ENCODE data around the gene HOXA10.

Gene HOXA10

DNA sequence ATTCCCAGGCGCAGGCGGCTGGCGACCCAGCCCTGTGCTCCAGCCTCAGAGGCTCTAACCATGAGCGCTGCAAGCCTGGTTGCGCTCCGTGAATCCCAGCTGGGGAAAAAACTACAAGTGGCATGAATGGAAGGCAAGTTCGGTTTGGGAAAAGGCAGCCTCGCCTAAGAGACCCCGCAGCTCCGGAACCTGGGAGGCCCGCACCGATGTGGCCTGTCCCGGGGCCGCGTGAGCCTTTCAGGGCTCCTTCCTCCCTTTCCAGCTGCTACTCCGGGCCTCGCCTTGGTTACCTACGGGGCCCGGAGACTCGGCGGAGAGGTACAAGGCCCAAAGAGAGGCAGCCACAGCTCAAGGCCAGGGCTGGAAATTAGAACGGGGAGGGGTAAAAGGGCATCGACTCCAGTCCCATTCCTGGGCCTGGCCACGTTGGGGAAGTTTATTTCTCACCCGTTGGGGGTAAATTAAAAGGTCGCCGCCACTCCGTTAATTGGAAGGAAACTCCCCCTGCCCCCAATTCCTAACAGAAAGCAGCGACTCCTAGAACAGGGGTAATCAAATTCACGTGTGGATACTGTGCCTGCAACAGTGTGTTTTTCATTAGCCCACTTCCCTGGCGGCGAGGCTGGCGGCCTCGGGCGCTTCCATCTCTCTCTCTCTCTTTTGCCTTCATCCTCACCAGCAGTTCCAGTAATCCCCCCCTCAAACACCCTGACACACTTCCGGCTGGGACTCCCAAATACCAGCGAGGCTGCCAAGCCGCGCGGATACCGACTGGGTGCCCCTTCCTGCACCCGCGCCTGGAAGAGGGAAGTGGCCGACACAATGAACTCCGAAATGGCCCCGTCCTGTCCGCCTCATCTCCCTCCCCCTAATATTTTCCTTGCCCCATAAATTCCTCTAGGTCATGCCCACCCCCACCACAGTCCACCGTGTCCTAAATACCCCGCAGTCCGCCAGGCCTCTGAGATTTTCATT is 7.3 kb downstream of the HOXA10 start:
- DNase-seq (ENCODE audit: low read depth), result no peak

DNA sequence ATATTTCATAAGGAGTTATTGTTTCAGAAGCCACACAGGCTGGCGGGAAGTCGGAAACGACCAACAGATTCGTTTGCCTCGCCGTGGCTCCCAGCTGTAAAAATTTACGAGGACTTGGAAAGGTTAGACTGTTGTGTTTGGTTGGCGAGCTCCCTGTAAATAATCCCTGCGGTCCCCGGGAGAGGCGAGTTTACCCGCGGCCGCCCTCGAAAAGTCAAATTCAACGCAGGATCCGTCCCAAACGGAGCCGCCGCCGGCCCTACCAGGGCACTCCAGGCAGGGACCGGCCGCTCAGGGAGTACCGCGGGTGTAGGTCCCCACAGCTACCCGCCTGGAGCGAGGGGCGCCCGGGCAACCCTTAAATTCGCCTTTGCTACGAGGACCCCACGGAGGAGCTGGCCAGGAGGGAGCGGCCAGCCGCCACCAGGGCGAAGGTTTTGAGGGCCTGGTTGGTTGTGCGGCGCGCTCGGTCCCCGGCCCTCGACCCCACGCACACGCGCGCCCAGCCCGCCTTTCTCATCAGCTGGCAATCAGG is 8.1 kb downstream of the HOXA10 start:
- no peak for DNase-seq (ENCODE audit: low read depth)

DNA sequence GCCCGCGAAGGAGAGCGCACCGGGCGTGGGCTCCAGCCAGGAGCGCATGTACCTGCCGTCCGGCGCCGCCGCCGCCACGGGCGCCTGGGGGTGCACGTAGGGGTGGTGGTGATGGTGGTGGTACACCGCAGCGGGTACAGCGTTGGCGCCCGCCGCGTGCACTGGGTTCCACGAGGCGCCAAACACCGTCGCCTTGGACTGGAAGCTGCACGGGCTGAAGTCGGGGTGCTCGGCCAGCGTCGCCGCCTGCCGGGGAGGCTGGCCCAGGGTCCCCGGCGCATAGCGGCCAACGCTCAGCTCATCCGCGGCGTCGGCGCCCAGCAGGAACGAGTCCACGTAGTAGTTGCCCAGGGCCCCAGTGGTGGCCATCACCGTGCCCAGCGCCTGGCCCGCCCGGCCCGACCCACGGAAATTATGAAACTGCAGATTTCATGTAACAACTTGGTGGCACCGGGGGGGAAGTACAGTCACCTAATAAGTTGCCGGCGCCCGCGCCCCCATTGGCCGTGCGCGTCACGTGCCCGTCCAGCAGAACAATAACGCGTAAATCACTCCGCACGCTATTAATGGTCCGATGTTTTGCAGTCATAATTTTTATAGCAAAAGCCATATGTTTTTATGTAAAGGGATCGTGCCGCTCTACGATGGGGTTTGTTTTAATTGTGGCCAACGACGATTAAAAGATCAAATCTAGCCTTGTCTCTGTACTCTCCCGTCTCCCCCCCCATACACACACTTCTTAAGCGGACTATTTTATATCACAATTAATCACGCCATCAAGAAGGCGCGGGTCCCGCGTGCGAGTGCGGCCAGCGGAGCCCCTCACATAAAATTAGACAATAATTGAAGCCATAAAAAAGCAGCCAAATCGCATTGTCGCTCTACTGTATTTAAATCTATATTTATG is 8.8 kb downstream of the HOXA10 start, which contains the start of gene HOXA9:
Gene HOXA9, minus strand, starts transcription at position 449 of the 907 bp plus-strand sequence. Its CDS starts 80 bp downstream, at position 369.
- no peak for DNase-seq (ENCODE audit: low read depth)

DNA sequence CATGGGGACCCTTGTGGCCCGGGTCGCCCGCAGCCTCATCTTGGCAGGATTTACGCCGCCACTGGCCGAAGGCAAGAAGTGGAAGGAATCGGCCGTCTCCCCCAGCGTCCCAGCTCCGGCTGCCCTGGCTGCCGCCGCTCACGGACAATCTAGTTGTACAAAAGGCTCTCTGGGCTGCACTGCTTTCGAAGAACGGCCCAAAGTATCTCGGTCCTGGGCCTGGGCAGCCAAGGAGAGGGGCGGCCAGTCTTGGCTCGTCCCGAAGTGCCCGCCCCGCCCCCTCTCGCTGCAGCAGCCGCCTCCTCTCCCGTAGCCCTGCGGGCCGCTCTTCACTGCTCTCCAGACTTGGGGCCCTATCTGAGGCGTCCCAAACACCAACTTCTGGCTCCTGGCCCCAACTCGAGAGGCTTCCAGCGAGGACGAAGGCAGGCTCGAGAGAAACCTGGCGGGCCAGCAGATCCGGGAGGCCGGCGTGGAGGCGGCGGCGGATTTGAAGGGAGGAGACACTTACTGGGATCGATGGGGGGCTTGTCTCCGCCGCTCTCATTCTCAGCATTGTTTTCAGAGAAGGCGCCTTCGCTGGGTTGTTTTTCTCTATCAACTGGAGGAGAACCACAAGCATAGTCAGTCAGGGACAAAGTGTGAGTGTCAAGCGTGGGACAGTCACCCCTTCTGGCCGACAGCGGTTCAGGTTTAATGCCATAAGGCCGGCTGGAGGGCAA is 9.6 kb downstream of the HOXA10 start:
- DNase-seq (ENCODE audit: low read depth), result no peak

DNA sequence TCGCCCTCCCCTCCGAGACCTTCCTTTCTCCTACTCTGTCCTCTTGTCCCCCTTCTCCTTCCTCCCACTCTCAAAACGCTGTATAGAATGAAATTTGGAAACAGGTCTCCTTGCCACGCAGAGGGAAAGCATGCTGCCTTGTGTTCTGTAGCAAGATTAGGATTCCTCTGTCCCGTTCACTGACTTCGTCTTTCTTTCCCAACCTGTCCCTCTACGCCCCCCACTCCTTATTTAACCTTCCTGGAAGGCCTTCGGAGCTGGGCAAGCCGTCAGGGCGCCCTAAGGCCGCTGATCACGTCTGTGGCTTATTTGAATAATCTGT is 10.1 kb downstream of the HOXA10 start:
- DNase-seq (ENCODE audit: low read depth), result no peak

DNA sequence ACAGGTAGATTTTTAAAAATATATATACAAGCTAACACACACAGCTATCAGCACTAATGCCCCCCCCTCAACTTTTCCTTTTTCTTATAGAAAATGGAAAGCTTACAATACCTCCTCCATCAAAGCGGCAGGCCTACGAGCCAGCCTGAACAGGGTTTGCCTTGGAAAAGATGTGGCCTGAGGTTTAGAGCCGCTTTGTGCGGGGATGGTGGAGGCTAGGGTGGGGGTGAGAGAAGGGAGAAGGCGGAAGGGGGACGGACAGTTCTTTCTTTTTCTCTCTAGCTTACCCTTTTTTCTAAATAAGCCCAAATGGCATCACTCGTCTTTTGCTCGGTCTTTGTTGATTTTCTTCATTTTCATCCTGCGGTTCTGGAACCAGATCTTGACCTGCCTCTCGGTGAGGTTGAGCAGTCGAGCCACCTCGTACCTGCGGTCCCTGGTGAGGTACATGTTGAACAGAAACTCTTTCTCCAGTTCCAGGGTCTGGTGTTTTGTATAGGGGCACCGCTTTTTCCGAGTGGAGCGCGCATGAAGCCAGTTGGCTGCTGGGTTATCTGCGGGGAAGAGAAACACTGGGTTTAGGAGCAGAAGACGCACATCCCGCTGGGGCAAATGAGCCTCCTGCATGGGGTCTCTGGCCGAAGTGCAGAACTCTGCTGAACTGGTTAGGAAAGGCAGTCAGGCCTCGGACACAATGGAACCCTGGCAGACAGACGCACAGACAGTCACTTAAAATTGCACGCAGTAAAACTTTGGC is 10.7 kb downstream of the HOXA10 start:
- DNase-seq (ENCODE audit: low read depth), result no peak

DNA sequence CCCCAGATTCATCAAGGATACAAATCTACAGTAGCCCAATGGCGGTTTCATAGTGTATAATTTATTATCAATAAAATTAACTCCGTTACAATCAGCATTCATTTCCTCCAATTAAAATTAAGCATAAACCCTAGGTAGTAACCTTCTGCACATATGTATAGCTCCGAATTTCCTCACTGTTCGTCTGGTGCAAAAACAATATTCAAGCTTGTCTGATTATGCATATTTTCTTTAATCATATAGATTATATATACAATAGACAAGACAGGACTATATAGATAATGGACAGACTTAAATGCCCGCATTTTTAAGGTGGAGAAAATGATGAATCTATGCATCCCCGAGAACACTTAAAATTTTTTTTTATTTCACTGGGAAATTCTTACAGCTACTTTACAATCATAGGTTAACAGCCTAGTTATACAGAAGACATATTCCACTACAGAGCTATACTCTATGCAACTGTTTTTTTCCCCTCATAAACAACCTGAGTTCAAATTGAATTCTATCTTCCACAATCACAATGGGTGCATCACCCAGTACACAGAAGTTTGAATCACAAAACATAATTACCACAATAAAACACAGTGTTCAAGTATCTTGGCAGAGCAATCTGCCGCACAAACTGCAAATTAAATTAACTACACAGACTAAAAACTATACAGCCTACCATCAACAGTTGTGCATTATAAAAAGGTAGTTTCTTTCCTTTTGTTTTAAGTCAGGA is 11.4 kb downstream of the HOXA10 start:
- DNase-seq (ENCODE audit: low read depth), result no peak

DNA sequence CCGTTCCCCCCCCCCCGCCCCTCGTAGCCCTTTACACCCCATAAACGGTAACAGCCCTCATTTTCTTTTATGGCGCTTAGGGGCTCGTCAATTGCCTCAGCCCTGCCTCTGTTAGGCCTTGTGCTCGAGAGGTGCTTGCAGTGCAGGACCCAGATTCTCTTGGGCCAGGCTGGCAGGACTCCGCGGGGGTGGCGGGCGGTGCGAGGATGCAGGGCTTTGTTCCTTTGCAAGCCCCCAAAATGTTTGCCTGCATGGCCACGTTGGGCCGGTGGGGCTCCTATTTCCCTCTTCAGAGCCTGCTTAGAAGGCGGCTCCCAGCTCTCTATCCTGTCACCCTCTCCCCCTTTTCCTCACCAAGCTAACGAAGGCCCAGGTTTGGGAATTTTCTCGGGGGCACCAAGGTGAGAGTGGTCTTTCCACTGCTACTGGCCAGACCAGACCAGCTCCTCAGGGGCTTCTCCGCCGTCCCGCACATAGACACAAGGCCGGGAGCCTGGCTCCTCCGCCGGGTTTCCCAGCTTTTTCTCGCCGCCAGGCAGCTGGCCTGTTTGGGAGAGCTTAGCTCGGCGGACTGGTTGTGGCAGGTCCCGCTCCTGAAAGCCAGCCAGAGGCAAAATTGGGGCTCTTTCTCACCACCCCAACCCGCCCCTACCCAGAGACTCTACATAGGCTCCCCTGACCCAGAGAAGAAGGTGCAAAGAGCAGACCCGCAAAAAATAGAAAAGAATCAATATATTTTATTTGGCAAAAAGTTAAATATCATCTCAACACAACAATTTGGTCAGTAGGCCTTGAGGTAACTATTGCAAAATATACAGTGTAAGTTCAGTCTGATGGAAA is 12.2 kb downstream of the HOXA10 start:
- DNase-seq (ENCODE audit: low read depth), result no peak

DNA sequence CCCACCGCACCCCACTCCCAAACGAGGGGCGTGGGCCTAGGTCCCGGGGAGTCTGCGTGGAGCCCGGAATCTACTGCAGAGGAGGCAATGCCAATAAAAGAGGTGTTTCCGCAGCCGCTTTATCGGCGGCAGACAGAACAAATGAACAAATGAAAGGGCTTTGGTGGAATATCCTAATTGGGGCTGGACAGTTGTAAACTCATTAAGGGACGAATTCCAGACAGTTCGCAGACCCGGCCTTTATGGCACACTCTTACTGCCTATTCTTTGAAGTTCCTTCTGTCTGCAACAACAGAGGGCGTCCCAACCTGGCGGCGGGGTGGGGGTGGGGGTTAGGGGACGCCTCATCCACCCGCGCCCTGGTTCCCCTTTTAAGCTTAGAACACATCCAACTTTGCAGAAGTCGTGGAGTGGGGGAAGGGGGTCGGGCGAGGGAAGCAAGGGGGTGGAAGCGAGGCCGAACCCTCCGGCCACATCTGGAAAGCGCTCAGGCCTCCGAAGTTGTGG is 12.9 kb downstream of the HOXA10 start:
- no peak for DNase-seq (ENCODE audit: low read depth)

DNA sequence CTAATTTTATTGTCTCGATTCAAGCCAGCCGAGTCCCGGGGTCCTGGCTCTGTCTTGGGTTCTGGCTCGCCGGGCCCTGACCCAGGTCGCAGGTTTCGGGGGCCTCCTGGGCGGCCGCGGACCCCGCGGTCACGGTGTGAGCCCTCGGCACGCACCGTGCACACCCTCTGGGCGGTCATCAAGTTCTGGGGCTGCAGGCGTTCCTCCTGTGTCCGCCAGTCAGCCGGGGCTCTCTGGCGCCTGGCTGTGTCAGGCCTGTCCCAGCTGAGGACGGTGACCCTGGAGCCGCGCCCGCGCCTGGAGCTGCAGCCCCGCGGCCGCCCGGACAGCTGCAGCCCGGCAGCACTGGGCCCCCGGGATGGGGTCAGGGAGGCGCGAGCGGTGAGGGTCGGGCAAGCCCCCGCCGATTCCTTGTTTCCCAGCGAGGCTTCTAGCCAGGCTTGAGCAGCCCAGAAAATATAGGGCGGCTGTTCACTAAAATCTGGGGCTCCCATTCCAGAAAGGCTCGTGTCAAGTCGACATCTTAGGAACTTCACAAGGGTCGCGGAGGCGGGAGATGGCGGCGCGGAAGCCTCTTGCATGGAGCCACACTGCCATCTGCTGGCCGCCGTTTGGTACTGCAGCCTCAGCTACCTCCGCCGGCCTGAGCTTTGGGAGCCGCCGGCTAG is 13.4 kb downstream of the HOXA10 start:
- peak; percentile 69 for DNase-seq (ENCODE audit: low read depth)

DNA sequence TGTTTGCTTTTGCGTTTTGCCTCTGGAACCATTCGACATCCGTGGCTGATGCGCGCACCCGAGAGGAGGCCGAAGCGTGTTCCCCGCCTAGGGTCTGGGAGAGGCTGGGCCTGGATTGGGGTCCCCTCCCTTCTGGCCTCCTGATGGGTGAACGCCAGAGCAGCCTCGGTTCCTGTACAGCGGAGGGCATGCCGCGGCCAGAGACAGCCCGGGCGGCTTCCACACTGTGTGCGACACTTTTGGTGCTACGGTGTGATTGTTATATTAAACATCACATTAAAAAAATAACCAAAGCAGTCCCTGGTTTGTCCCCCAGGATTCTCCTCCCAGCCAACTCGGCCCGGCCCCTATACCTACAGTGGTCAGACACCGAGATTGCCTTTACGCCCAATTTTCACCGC is 14.0 kb downstream of the HOXA10 start:
- DNase-seq (ENCODE audit: low read depth), result no peak

DNA sequence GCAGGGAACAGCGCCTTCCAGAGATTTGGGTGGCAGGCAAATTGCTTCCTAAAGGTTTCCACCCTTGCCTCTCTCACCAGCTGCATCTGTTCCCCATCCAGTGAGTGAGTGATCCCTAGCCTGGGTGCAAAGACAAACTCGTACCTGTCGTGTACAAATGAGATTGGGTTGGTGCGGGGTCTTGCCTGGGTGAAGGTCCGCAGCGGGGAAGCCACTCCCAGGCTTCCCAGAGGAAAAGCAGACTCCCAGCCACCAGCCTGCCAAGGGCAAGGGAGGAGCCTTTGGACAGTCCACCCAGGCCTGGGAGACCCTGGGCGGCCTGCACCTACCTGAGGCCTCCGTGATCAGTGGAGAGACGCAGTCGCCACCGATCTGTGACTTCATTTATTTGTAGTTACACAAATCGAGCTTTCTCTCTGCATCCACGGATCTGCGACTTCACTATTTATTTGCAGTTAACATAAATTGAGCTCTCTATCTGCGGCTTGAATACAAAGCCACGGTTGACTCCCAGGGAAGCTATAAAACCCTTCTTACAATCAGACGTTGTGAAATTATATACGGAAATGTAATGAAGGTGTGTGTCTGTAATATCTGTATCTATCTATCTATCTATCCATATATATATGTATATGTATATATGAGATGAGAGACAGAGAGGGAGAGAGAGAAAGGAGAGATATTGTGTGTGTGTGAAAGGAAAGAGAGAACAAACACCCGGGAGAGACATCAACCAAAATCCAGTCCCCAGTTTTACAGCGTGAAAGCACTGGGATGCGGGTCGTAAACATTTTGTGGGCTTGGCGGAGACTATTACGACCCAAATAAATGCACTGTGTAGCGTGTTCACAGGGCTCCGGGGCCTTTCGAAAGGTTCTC is 14.6 kb downstream of the HOXA10 start:
- no peak for DNase-seq (ENCODE audit: low read depth)

DNA sequence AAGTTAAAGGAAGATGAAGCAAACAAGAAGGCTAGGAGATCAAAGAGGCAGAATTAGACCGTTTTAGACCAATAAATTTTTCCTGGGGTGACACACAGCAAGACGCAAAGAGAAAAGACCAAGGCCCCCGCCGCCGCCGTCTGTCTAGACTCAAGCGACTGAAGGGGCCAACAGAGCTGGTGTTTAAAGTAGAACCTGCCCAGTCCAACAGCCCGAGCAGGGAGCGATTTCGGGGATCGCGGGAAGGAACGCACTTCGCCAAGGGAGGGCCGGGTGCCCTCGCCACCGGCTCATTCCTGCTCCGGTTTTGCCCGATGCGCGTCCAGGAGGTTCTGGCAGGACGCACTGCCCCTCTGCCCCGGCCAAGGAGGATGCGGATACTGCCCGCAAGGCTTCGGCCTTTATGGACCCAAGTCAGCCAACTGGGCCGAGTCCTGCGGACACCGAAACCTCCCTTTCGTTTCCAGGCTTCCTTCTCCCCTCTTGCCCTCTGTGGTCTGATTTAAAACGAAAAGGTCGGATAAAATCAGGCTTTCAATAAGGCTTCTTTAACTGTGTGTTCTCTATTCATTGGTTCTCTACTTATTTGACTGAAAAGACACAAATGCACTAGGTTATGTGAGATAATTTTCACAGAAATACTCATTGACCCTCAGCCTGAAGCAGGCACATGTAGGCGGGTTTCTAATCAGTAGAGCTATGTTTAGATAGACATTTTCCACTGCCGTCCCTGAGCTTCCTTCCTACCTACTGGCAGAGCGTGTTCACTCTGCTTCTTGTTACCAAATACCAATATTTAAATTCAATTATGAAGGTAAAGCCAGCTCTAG is 15.5 kb downstream of the HOXA10 start:
- DNase-seq (ENCODE audit: low read depth), result no peak

DNA sequence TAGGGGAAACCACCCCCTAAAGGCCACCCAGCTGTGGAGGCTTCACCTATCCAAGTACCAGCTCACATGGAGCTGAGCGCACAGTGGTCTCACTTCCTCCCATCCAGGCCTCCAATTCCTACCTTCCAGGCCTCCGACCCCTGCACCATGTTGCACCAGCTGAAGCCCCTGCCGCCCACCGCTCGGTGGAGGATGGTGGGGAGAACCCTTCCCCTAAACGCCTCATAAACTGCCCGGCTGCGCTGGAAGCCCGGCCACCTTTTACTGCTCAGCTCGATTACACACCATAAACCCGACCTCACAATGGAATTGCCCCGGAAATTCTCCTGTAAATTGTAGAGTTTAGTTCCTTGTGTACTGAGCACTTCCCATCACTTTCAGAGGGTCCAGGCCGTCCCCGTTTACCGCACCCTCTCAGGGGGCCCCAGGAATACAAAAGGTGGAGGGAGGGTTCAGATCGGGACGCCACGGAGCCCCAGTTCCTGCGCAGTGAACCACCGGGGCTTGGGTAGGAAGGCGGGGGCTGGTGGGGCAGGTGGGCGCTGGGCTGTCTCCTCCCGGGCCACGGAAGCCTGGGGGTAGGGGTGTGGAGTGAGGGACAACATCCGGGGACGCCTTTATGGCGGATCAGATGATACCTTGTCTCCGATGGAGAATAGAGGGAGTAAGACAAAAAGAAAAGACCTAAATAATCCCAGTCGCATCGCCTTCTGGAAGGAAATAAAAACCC is 16.3 kb downstream of the HOXA10 start:
- DNase-seq (ENCODE audit: low read depth), result no peak

DNA sequence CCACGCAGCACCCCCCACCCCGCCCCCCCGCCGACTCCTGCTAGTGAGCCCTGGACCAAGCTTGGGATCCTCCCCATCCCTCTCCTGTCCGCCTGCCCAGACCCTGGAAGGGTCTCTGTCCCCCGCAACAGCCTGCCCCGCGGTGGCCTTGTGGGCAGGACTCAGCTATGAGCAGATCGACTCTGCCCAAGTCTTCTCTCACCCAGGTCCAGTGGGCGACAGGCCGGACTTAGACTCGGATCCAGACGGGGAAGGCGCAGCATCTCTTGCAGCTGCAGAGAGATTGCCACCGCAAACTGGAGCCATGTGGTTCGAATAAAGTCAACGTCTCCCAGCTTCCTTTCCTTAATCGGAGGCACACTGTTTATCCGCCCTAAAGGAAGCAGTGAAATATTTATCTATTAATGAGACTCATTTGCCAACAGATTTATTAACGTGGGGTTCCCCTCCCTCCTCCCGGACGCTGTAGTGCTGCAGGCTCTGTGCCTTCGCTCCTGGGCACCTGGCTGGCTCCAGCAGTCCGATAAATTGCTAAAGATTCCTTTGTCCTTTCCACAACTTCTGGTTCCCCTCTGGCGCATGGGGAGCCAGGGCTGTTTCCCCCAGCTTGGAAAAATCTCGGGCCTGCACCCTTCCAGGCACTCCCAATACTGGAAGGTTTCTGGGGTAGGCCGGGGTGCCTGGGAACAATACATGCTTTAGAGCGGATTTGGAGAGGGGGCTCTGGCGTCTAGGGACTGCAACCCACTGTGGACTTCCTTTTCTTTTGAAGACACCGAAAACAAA is 17.0 kb downstream of the HOXA10 start:
- no peak for DNase-seq (ENCODE audit: low read depth)

Data from T follicular helper cell (primary cell).